HEK293 (cell line): ENCODE measurements around the gene IFT52.
"Not testable (repeated sequence)": the region's sequence is repeated elsewhere in the genome, so short reads cannot be mapped to it uniquely, and the experiment has no call there.

Source experiments
- CTCF ChIA-PET: fragments of 350-600 bp; formaldehyde crosslinking; extraction: SDS; loops from one replicate; lab custom pipeline; 2021; ENCODE audit warnings: antibody characterized with exemption; lab: Yijun Ruan, JAX
- POLR2A ChIA-PET: fragments of 300-600 bp; formaldehyde crosslinking; extraction: SDS; loops from one replicate; lab custom pipeline; 2020; ENCODE audit warnings: antibody characterized with exemption, inconsistent platforms; lab: Yijun Ruan, JAX
- H3K27ac ChIP-seq: fragments of 200-500 bp; sonication (Bioruptor generic); 2 replicates; pipeline ENCODE4 v1.5.1; 2014; ENCODE audit warnings: low read depth, low read length, control low read depth, inconsistent platforms; ENCODE audit errors: extremely low read depth
- H3K36me3 ChIP-seq, 2 experiments: fragments of 200-500 bp in 1 of 2; sonication (Bioruptor generic) in 1 of 2; 1 replicate in 1 of 2; 2 replicates in 1 of 2; pipeline ENCODE4 v1.5.1; 2014 to 2017; ENCODE audit warnings: inconsistent platforms in 2 of 2, low read length in 2 of 2; ENCODE audit not compliant: control insufficient read depth in 2 of 2, insufficient read depth in 1 of 2
- H3K4me1 ChIP-seq: fragments of 200-500 bp; sonication (Bioruptor generic); 2 replicates; pipeline ENCODE4 v1.5.1; 2014; ENCODE audit warnings: mild to moderate bottlenecking, low read length, inconsistent platforms; ENCODE audit not compliant: control insufficient read depth, insufficient read depth
- H3K4me3 ChIP-seq: 2 replicates; pipeline ENCODE4 v1.5.1; 2011; ENCODE audit warnings: low read depth, mild to moderate bottlenecking, control low read depth, low read length, moderate library complexity
- H3K9me3 ChIP-seq: fragments of 200-500 bp; sonication (Bioruptor generic); 2 replicates; pipeline ENCODE4 v1.5.1; 2014; ENCODE audit warnings: low read depth, low read length, inconsistent platforms; ENCODE audit not compliant: control insufficient read depth, insufficient read depth
- HOXC10 ChIP-seq: sonication (generic); formaldehyde crosslinking; IDR thresholded peaks from 2 replicates; pipeline ENCODE4 v1.8.1; 2023; ENCODE audit warnings: mild to moderate bottlenecking, missing genetic modification reagents
- HOXD13 ChIP-seq: sonication (generic); formaldehyde crosslinking; IDR thresholded peaks from 2 replicates; pipeline ENCODE4 v1.8.0; 2022; ENCODE audit warnings: missing genetic modification reagents, borderline replicate concordance
- KLF16 ChIP-seq: fragments of 450-650 bp; formaldehyde crosslinking; IDR thresholded peaks from 2 replicates; pipeline ENCODE4 v1.5.1; 2017; ENCODE audit warnings: missing biosample characterization, missing genetic modification characterization
- KLF9 ChIP-seq: fragments of 450-650 bp; formaldehyde crosslinking; IDR thresholded peaks from 2 replicates; pipeline ENCODE4 v1.5.1; 2016; ENCODE audit warnings: missing biosample characterization, missing genetic modification characterization, low read depth
- RBAK ChIP-seq: fragments of 450-650 bp; formaldehyde crosslinking; IDR thresholded peaks from 2 replicates; pipeline ENCODE4 v1.5.1; 2016; ENCODE audit warnings: missing biosample characterization, missing genetic modification characterization
- SP2 ChIP-seq: fragments of 450-650 bp; formaldehyde crosslinking; IDR thresholded peaks from 2 replicates; pipeline ENCODE4 v1.5.1; 2016; ENCODE audit warnings: missing biosample characterization, missing genetic modification characterization
- SP3 ChIP-seq: fragments of 450-650 bp; formaldehyde crosslinking; IDR thresholded peaks from 2 replicates; pipeline ENCODE4 v1.5.1; 2016; ENCODE audit warnings: missing biosample characterization, missing genetic modification characterization
- SP7 ChIP-seq: fragments of 450-650 bp; formaldehyde crosslinking; IDR thresholded peaks from 2 replicates; pipeline ENCODE4 v1.5.1; 2016; ENCODE audit warnings: missing biosample characterization, missing genetic modification characterization
- ZBTB49 ChIP-seq: fragments of 450-650 bp; formaldehyde crosslinking; IDR thresholded peaks from 2 replicates; pipeline ENCODE4 v1.5.1; 2016; ENCODE audit warnings: missing biosample characterization, missing genetic modification characterization, low read depth
- ZFP41 ChIP-seq: fragments of 450-650 bp; formaldehyde crosslinking; IDR thresholded peaks from 2 replicates; pipeline ENCODE4 v1.5.1; 2016; ENCODE audit warnings: missing biosample characterization, missing genetic modification characterization, borderline replicate concordance
- ZNF114 ChIP-seq: fragments of 450-650 bp; formaldehyde crosslinking; IDR thresholded peaks from 2 replicates; pipeline ENCODE4 v1.5.0; 2017; ENCODE audit warnings: missing biosample characterization, missing genetic modification characterization
- ZNF132 ChIP-seq: fragments of 450-650 bp; formaldehyde crosslinking; IDR thresholded peaks from 2 replicates; pipeline ENCODE4 v1.5.1; 2017; ENCODE audit warnings: missing biosample characterization, missing genetic modification characterization, borderline replicate concordance
- ZNF140 ChIP-seq: fragments of 450-650 bp; formaldehyde crosslinking; IDR thresholded peaks from 2 replicates; pipeline ENCODE4 v1.5.1; 2016; ENCODE audit warnings: missing biosample characterization, missing genetic modification characterization
- ZNF184 ChIP-seq: fragments of 450-650 bp; IDR thresholded peaks from 2 replicates; pipeline ENCODE4 v1.5.1; 2018; ENCODE audit warnings: missing biosample characterization, mild to moderate bottlenecking, missing genetic modification characterization
- ZNF266 ChIP-seq: fragments of 450-650 bp; formaldehyde crosslinking; IDR thresholded peaks from 2 replicates; pipeline ENCODE4 v1.5.1; 2016; ENCODE audit warnings: missing biosample characterization, missing genetic modification characterization, low read depth
- ZNF394 ChIP-seq: fragments of 450-650 bp; formaldehyde crosslinking; IDR thresholded peaks from 2 replicates; pipeline ENCODE4 v1.5.1; 2016; ENCODE audit warnings: missing biosample characterization, missing genetic modification characterization, mild to moderate bottlenecking, moderate library complexity, borderline replicate concordance
- ZNF426 ChIP-seq: fragments of 450-650 bp; formaldehyde crosslinking; IDR thresholded peaks from 2 replicates; pipeline ENCODE4 v1.5.1; 2017; ENCODE audit warnings: missing biosample characterization, missing genetic modification characterization, mild to moderate bottlenecking, inconsistent platforms, moderate library complexity
- ZNF473 ChIP-seq: fragments of 450-650 bp; formaldehyde crosslinking; IDR thresholded peaks from 2 replicates; pipeline ENCODE4 v1.5.1; 2017; ENCODE audit warnings: missing biosample characterization, missing genetic modification characterization
- ZNF48 ChIP-seq: fragments of 450-650 bp; formaldehyde crosslinking; IDR thresholded peaks from 2 replicates; pipeline ENCODE4 v1.5.1; 2016; ENCODE audit warnings: missing biosample characterization, missing genetic modification characterization
- ZNF518A ChIP-seq: fragments of 450-650 bp; formaldehyde crosslinking; conservative IDR thresholded peaks from 2 replicates; pipeline ENCODE4 v1.5.1; 2016; ENCODE audit warnings: low read depth, missing biosample characterization, missing genetic modification characterization
- ZNF558 ChIP-seq: fragments of 450-650 bp; formaldehyde crosslinking; IDR thresholded peaks from 2 replicates; pipeline ENCODE4 v1.5.1; 2016; ENCODE audit warnings: missing biosample characterization, missing genetic modification characterization
- ZNF585B ChIP-seq: fragments of 450-650 bp; formaldehyde crosslinking; IDR thresholded peaks from 2 replicates; pipeline ENCODE4 v1.5.1; 2016; ENCODE audit warnings: missing biosample characterization, missing genetic modification characterization
- ZNF768 ChIP-seq: fragments of 450-650 bp; formaldehyde crosslinking; IDR thresholded peaks from 2 replicates; pipeline ENCODE4 v1.5.1; 2018; ENCODE audit warnings: missing biosample characterization, mild to moderate bottlenecking, missing genetic modification characterization
- ZSCAN30 ChIP-seq: fragments of 450-650 bp; IDR thresholded peaks from 2 replicates; pipeline ENCODE4 v1.5.1; 2018; ENCODE audit warnings: missing biosample characterization, mild to moderate bottlenecking, missing genetic modification characterization, moderate library complexity
- ZSCAN5A ChIP-seq: fragments of 450-650 bp; formaldehyde crosslinking; IDR thresholded peaks from 2 replicates; pipeline ENCODE4 v1.5.1; 2016; ENCODE audit warnings: missing biosample characterization, missing genetic modification characterization
- ZXDB ChIP-seq: fragments of 450-650 bp; formaldehyde crosslinking; IDR thresholded peaks from 2 replicates; pipeline ENCODE4 v1.5.1; 2016; ENCODE audit warnings: missing biosample characterization, missing genetic modification characterization

Gene IFT52

GRCh38 chr20:43588526-43588925 is 2.2 kb upstream of the IFT52 start:
- H3K36me3 ChIP-seq: not testable (repeated sequence)

GRCh38 chr20:43590036-43590391 is 723 bp upstream of the IFT52 start:
- no peak for TF ChIP-seq SP7 (tag by site-specific recombination)
- no peak for TF ChIP-seq ZBTB49
- TF ChIP-seq SP2 (tag by site-specific recombination): no peak
- TF ChIP-seq ZNF114 (tag by site-specific recombination): no peak
- no peak for TF ChIP-seq ZNF48
- no peak for TF ChIP-seq ZNF768 (tag by site-specific recombination)
- no peak for TF ChIP-seq ZNF140 (tag by site-specific recombination)
- TF ChIP-seq KLF16 (tag by site-specific recombination): no peak
- no peak for TF ChIP-seq ZNF585B (tag by site-specific recombination)
- no peak for TF ChIP-seq HOXC10 (CRISPR knock-in tag)
- TF ChIP-seq KLF9 (tag by site-specific recombination): no peak
- TF ChIP-seq SP3: no peak
- TF ChIP-seq ZSCAN5A: no peak
- TF ChIP-seq RBAK (tag by site-specific recombination): no peak
- no peak for TF ChIP-seq ZNF473 (tag by site-specific recombination)
- TF ChIP-seq ZNF132 (tag by site-specific recombination): no peak
- no peak for TF ChIP-seq ZFP41 (tag by site-specific recombination)
- TF ChIP-seq ZNF184: no peak
- TF ChIP-seq HOXD13 (CRISPR knock-in tag): no peak
- no peak for TF ChIP-seq ZSCAN30 (tag by site-specific recombination)
- POLR2A ChIA-PET: interaction anchor here (0.6 to 2.7 kb wide), 5 partner anchors 47 to 617 kb away, joined by 3 to 16 read pairs (median 4); partner anchors contain the start of genes L3MBTL1 and SRSF6
- Histone ChIP-seq H3K27ac (no peak overlapping the region; the same call in 1 of the 2 replicates), H3K36me3 (peaks cover 3 to 11% of the 10 kb centered on the region in 2 experiments; a peak in 2 of 3 replicates), H3K4me3 (peak overlapping the region; percentile 99), H3K4me1 (no peaks in the 10 kb centered on the region), H3K9me3 (no peaks in the 10 kb centered on the region)
- CTCF ChIA-PET: interaction anchor here (0.7 to 1.0 kb wide), 2 partner anchors 52 to 85 kb away, joined by 3 read pairs; no protein-coding TSS in a partner anchor

More at GRCh38 chr20:43588526-43588925, 2.2 kb upstream of the IFT52 start:
- POLR2A ChIA-PET, CTCF ChIA-PET, H3K27ac ChIP-seq, H3K4me1 ChIP-seq, H3K4me3 ChIP-seq, H3K9me3 ChIP-seq: not testable (repeated sequence)

- H3K36me3 ChIP-seq: peaks cover 37 to 68% of the 10 kb centered on the region in 2 experiments; a peak in 2 of 3 replicates
- H3K9me3 ChIP-seq, POLR2A ChIA-PET, H3K27ac ChIP-seq, H3K4me1 ChIP-seq, H3K4me3 ChIP-seq, CTCF ChIA-PET: not testable (repeated sequence)
- 0 out of 2 replicates have a peak, but pooled peaks have one; percentile 25 for TF ChIP-seq ZNF266 (tag by site-specific recombination)
- TF ChIP-seq ZNF518A: peak; percentile 71; the same call in 1 of the 2 replicates
- peak; percentile 67 for TF ChIP-seq ZNF426 (tag by site-specific recombination)
- TF ChIP-seq ZNF394 (tag by site-specific recombination): peak; percentile 83
- TF ChIP-seq ZXDB (tag by site-specific recombination): peak; percentile 40; the same call in 1 of the 2 replicates
- TF ChIP-seq ZNF558 (tag by site-specific recombination): 0 out of 2 replicates have a peak, but pooled peaks have one; percentile 39
These were observed 11.2 kb downstream of the IFT52 start for GRCh38 chr20:43601960-43602359.
